Sigmoid colon (tissue), 7 donors: ENCODE results near the gene BSND. TPM values are rescaled to one million over a fixed set of nuclear protein-coding genes. Genes with fewer than 3 reads are reported as not detected.

ENCODE experiments used
- DNase-seq: peaks from one replicate; pipeline ENCODE4 v3.0.0-alpha.2; 2019
- H3K27ac ChIP-seq, 4 donors: fragments of 200-600 bp; sonication (generic); one replicate each; pipeline ENCODE4 v1.5.1; 2016 to 2019; ENCODE audit warnings: mild to moderate bottlenecking in 1 of 4
- H3K27me3 ChIP-seq, 3 donors: fragments of 200-600 bp; sonication (generic); one replicate each; pipeline ENCODE4 v1.5.1; 2019; ENCODE audit warnings: mild to moderate bottlenecking in 1 of 3
- H3K36me3 ChIP-seq, 4 donors: fragments of 200-600 bp; sonication (generic); one replicate each; pipeline ENCODE4 v1.5.1; 2016 to 2019
- H3K4me1 ChIP-seq, 4 donors: fragments of 200-600 bp; sonication (generic); one replicate each; pipeline ENCODE4 v1.5.1; 2017 to 2019
- H3K4me3 ChIP-seq, 4 donors: fragments of 200-600 bp; sonication (generic); one replicate each; pipeline ENCODE4 v1.5.1; 2017 to 2019; ENCODE audit warnings: mild to moderate bottlenecking in 2 of 4, moderate library complexity in 1 of 4
- H3K9me3 ChIP-seq, 4 donors: fragments of 200-600 bp in 3 of 4; sonication (generic) in 3 of 4; one replicate each; pipeline versions ENCODE4 v1.5.1 to v1.6.1; 2013 to 2019
- EP300 ChIP-seq, 4 donors: sonication (generic); formaldehyde crosslinking; IDR thresholded peaks; one replicate each; pipeline ENCODE4 v1.6.1; 2017; ENCODE audit warnings: antibody characterized with exemption in 4 of 4
- POLR2A ChIP-seq, 2 donors: fragments of 450-650 bp; IDR thresholded peaks; one replicate each; pipeline ENCODE4 v1.6.1; 2016; ENCODE audit warnings: antibody characterized with exemption in 2 of 2, mild to moderate bottlenecking in 2 of 2, moderate library complexity in 2 of 2
- POLR2AphosphoS5 ChIP-seq, 4 donors: sonication (generic); formaldehyde crosslinking; IDR thresholded peaks; one replicate each; pipeline ENCODE4 v1.6.1; 2017; ENCODE audit warnings: antibody characterized with exemption in 4 of 4
- WGBS, 2 donors: extraction: QIAGEN DNeasy Blood & Tissue Kit; methylation state at CpG; one replicate each; pipeline ENCODE4 v1.1.7; 2013; 5-methylcytosine and 5-hydroxymethylcytosine counted together
- intact Hi-C: fragments of 100-400 bp; cut with DNase I; formaldehyde crosslinking; loops from one replicate; pipeline ENCODE4 v1.15.1; 2023
- polyA plus RNA-seq, 3 donors: library from polyadenylated mRNA; stranded (reverse); fragments of 200-250 nt; gene quantifications; one replicate each; pipeline ENCODE4 v1.2.3, GENCODE V29; 2013
- total RNA-seq, 4 donors: library from RNA; depleted of rRNA; stranded (reverse); fragments of >200 nt; gene quantifications; one replicate each; pipeline ENCODE4 v1.1.0, GENCODE V29; 2016
- TF ChIP-seq, protein P1 (sequence below), 4 experiments: fragments of 450-650 bp in 3 of 4; fragments of 200-600 bp in 1 of 4; IDR thresholded peaks; one replicate each; pipeline ENCODE4 v1.5.1; 2016 to 2019; ENCODE audit warnings: antibody characterized with exemption in 4 of 4, mild to moderate bottlenecking in 3 of 4, moderate library complexity in 2 of 4
- donor health status: healthy with polysubstance abuse.
- donor health status: Bipolar disorder and iron deficiency.
- donor health status: healthy.

The BSND gene
- total and polyA plus RNA-seq, 7 donors: not detected

GRCh38 chr1:54988975-54989374 is 9.8 kb upstream of the BSND start:
- no peaks in the 10 kb centered on the region for H3K9me3 ChIP-seq
- DNase-seq: no peak
- 93 to 94% methylated on average over 4 of the region's 4 CpGs for WGBS, 2 donors
- peaks cover 0 to 30% (median 23%) of the 10 kb centered on the region in 4 donors for H3K4me1 ChIP-seq
- intact Hi-C loops: no loop called here
- H3K36me3 ChIP-seq: no peaks in the 10 kb centered on the region
- no peaks in the 10 kb centered on the region for H3K27me3 ChIP-seq
- no peak overlapping the region for H3K27ac ChIP-seq
- H3K4me3 ChIP-seq: no peak overlapping the region
- TF ChIP-seq, protein P1, sequence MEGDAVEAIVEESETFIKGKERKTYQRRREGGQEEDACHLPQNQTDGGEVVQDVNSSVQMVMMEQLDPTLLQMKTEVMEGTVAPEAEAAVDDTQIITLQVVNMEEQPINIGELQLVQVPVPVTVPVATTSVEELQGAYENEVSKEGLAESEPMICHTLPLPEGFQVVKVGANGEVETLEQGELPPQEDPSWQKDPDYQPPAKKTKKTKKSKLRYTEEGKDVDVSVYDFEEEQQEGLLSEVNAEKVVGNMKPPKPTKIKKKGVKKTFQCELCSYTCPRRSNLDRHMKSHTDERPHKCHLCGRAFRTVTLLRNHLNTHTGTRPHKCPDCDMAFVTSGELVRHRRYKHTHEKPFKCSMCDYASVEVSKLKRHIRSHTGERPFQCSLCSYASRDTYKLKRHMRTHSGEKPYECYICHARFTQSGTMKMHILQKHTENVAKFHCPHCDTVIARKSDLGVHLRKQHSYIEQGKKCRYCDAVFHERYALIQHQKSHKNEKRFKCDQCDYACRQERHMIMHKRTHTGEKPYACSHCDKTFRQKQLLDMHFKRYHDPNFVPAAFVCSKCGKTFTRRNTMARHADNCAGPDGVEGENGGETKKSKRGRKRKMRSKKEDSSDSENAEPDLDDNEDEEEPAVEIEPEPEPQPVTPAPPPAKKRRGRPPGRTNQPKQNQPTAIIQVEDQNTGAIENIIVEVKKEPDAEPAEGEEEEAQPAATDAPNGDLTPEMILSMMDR (IDR thresholded peaks at IDR 0.05): no peak
- no peak for TF ChIP-seq POLR2A (IDR thresholded peaks at IDR 0.05)

DNA sequence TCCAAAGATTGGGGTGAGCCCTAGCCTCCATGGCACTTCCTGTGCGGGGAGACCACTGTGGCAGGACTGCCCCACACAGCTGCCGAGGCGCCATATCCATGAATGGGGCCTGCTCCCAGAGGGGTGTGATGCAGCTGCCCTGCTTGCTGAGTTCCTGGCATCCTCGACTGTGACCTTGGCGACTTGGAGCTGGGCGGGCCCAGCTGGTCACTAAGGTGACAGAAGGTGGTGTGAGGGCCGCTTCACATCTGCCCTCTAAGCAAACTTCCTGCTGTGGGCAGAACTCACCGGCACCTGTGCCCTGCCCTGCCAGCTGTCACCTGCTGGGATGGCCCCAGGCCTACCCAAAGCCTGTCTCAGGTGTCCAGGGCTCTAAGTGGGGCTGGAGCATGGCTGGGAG is 9.3 kb upstream of the BSND start:
- H3K27ac ChIP-seq: no peak overlapping the region
- no peaks in the 10 kb centered on the region for H3K27me3 ChIP-seq
- TF ChIP-seq POLR2AphosphoS5 (IDR thresholded peaks at IDR 0.05): no peak
- TF ChIP-seq, protein P1 (IDR thresholded peaks at IDR 0.05): no peak
- TF ChIP-seq EP300 (IDR thresholded peaks at IDR 0.05): no peak
- TF ChIP-seq POLR2A (IDR thresholded peaks at IDR 0.05): no peak
- no peak for DNase-seq
- H3K4me1 ChIP-seq: peaks cover 0 to 30% (median 23%) of the 10 kb centered on the region in 4 donors
- 22 to 74% methylated on average over 8 of the region's 8 CpGs for WGBS, 2 donors
- H3K9me3 ChIP-seq: no peaks in the 10 kb centered on the region
- no peaks in the 10 kb centered on the region for H3K36me3 ChIP-seq
- intact Hi-C loops: no loop called here
- H3K4me3 ChIP-seq: no peak overlapping the region

DNA sequence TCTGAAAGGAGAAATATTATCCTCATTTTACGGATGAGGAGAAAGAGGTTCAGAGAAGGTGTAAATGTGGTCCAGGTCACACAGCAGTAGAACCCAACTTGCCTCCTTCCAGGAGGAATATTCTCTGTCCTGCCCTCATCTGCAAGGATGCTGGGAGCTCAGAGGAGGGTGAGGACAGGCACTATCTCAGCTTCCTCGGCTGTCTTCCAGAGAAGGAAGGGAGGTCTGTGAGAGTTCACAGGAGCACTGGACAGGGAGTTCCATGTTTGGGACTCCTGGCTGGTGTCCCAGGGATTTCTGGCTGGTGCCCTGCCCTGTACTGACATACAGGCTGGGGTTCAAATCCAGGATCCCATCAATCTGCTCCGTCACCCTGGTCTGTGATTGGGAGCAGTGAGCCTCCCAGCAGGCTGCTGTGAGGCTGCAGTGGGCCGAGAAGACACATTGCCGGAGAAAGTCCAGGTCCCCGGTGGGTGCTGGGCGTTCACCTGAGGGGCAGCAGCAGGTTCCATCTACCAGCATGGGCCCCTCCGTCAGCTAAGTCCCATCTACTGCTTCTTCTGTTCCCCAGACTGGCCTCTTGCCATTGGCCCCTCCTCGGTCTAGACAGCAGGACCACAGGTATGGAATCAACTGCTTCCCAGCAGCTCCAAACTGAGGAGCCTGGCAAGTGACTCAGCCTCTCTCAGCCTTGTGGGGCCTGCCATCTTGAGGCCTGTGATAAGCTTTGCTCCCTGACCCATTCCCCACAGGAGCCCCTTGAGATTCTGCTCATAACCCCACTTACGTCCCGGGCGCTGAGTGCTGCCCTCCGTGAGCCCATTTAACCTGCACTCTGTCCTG is 8.5 kb upstream of the BSND start:
- no peak for DNase-seq
- no peak for TF ChIP-seq POLR2AphosphoS5 (IDR thresholded peaks at IDR 0.05)
- TF ChIP-seq POLR2A (IDR thresholded peaks at IDR 0.05): no peak
- TF ChIP-seq EP300 (IDR thresholded peaks at IDR 0.05): no peak
- TF ChIP-seq, protein P1 (IDR thresholded peaks at IDR 0.05): no peak
- H3K27ac ChIP-seq: peak overlapping the region in 1 of 4 donors; percentile 47
- no peaks in the 10 kb centered on the region for H3K9me3 ChIP-seq
- H3K4me1 ChIP-seq: peaks cover 0 to 30% (median 23%) of the 10 kb centered on the region in 4 donors
- WGBS, 2 donors: 70 to 77% methylated on average over 13 of the region's 13 CpGs
- intact Hi-C loops: no loop called here
- peaks cover 0 to under 1% (median 0%) of the 10 kb centered on the region in 3 donors for H3K27me3 ChIP-seq
- H3K36me3 ChIP-seq: no peaks in the 10 kb centered on the region
- no peak overlapping the region for H3K4me3 ChIP-seq

GRCh38 chr1:54990916-54991315 is 7.8 kb upstream of the BSND start:
- DNase-seq: no peak
- Histone ChIP-seq H3K9me3 (no peaks in the 10 kb centered on the region), H3K4me1 (peaks cover 0 to 30% (median 23%) of the 10 kb centered on the region in 4 donors), H3K27me3 (peaks cover 0 to 8% (median 3%) of the 10 kb centered on the region in 3 donors), H3K4me3 (no peak overlapping the region), H3K36me3 (no peaks in the 10 kb centered on the region), H3K27ac (no peak overlapping the region)
- TF ChIP-seq, protein P1 (IDR thresholded peaks at IDR 0.05): no peak
- no peak for TF ChIP-seq EP300 (IDR thresholded peaks at IDR 0.05)
- TF ChIP-seq POLR2AphosphoS5 (IDR thresholded peaks at IDR 0.05): no peak
- TF ChIP-seq POLR2A (IDR thresholded peaks at IDR 0.05): no peak
- intact Hi-C loops: no loop called here
- WGBS, 2 donors: 65 to 83% methylated on average over 4 of the region's 4 CpGs
